HCT116 (cell line): ENCODE measurements around the gene PLSCR4. TPM values are rescaled to one million over a fixed set of nuclear protein-coding genes. Genes with fewer than 3 reads are reported as not detected.

Experiments used
- ATAC-seq: fragments of 200-7000 bp; cut with Tn5 transposase; 2 replicates; pipeline ENCODE4 v1.9.1; 2020; ENCODE audit warnings: mild to moderate bottlenecking, moderate library complexity
- BruUV-seq: library from RNA; stranded (reverse); fragments of 400-500 nt; replicated peaks from 2 replicates; lab custom pipeline; 2021; lab: Mats Ljungman, UMichigan
- CTCF ChIA-PET: fragments of 300-600 bp; sonication (Branson Sonifier 250); formaldehyde crosslinking; loops from one replicate; lab custom pipeline; 2021; ENCODE audit warnings: antibody characterized with exemption; lab: Charles Lee
- POLR2A ChIA-PET: fragments of 300-600, 350-600 bp; sonication (Branson Sonifier 250); formaldehyde crosslinking; loops from one replicate; lab custom pipeline; 2021; ENCODE audit warnings: antibody characterized with exemption; lab: Charles Lee
- RAD21 ChIA-PET, 2 experiments: fragments of 300-600 bp; sonication (Branson Sonifier 250); formaldehyde crosslinking; loops; one replicate each; lab custom pipeline; 2023; ENCODE audit warnings: low total read pairs in 2 of 2; ENCODE audit not compliant: uncharacterized antibody in 2 of 2, unreplicated experiment in 2 of 2, low non-redundant PET in 1 of 2; lab: Charles Lee
- DNase-seq: peaks from one replicate; pipeline ENCODE4 v3.0.0-alpha.2; 2010; ENCODE audit warnings: low read depth, low spot score
- H2AFZ ChIP-seq: fragments of 200-600 bp; shearing (Covaris generic), sonication (generic); 2 replicates; pipeline ENCODE4 v1.6.1; 2017; ENCODE audit warnings: low read depth, mixed run types, mixed read lengths, antibody characterized with exemption, low read length; ENCODE audit not compliant: poor library complexity, severe bottlenecking
- H3K27ac ChIP-seq: 2 replicates; pipeline ENCODE4 v1.5.1; 2012; ENCODE audit warnings: low read depth, low read length
- H3K27me3 ChIP-seq: fragments of 200-600 bp; sonication (generic); 2 replicates; pipeline ENCODE4 v1.6.1; 2016; ENCODE audit warnings: mixed run types, low read length, mixed read lengths; ENCODE audit not compliant: insufficient read depth
- H3K36me3 ChIP-seq, 2 experiments: fragments of 200-500 bp in 1 of 2; fragments of 200-600 bp in 1 of 2; sonication (Bioruptor generic) in 1 of 2; sonication (generic) in 1 of 2; 2 replicates each; pipeline versions ENCODE4 v1.5.1 to v1.6.1; 2014 to 2016; ENCODE audit warnings: low read length in 2 of 2, inconsistent platforms in 1 of 2, mixed read lengths in 1 of 2, mixed run types in 1 of 2; ENCODE audit not compliant: insufficient read depth in 2 of 2, control insufficient read depth in 1 of 2
- H3K4me1 ChIP-seq, 2 experiments: fragments of 200-600 bp in 1 of 2; sonication (generic) in 1 of 2; 2 replicates each; pipeline versions ENCODE4 v1.5.1 to v1.6.1; 2012 to 2017; ENCODE audit warnings: low read length in 2 of 2, inconsistent platforms in 1 of 2, mild to moderate bottlenecking in 1 of 2, mixed read lengths in 1 of 2, mixed run types in 1 of 2, moderate library complexity in 1 of 2; ENCODE audit not compliant: insufficient read depth in 2 of 2, control insufficient read depth in 1 of 2
- H3K4me2 ChIP-seq: fragments of 200-600 bp; sonication (generic); 2 replicates; pipeline ENCODE4 v1.6.1; 2017; ENCODE audit warnings: mixed run types, low read length, mixed read lengths
- H3K4me3 ChIP-seq, 2 experiments: fragments of 200-600 bp in 1 of 2; sonication (generic) in 1 of 2; replicated peaks in 1 of 2; 2 replicates each; pipeline ENCODE4 v1.5.1; 2011 to 2016; ENCODE audit warnings: low read length in 2 of 2, control low read depth in 1 of 2, low read depth in 1 of 2, mild to moderate bottlenecking in 1 of 2, mixed read lengths in 1 of 2, mixed run types in 1 of 2
- H3K79me2 ChIP-seq: fragments of 200-600 bp; sonication (generic); 2 replicates; pipeline ENCODE4 v1.6.1; 2017; ENCODE audit warnings: mild to moderate bottlenecking, mixed run types, low read length, moderate library complexity, mixed read lengths; ENCODE audit not compliant: insufficient read depth
- H3K9ac ChIP-seq: fragments of 200-600 bp; sonication (generic); 2 replicates; pipeline ENCODE4 v1.6.1; 2016; ENCODE audit warnings: low read length, mixed read lengths
- H3K9me2 ChIP-seq: fragments of 200-600 bp; sonication (generic), shearing (Covaris generic); 2 replicates; pipeline ENCODE4 v1.6.1; 2017; ENCODE audit warnings: mixed run types, mild to moderate bottlenecking, moderate library complexity; ENCODE audit not compliant: insufficient read depth
- H3K9me3 ChIP-seq, 2 experiments: fragments of 200-500 bp in 1 of 2; fragments of 200-600 bp in 1 of 2; sonication (Bioruptor generic) in 1 of 2; sonication (generic) in 1 of 2; 2 replicates each; pipeline ENCODE4 v1.6.1; 2014 to 2017; ENCODE audit warnings: low read length in 2 of 2, mixed read lengths in 2 of 2, inconsistent platforms in 1 of 2, low read depth in 1 of 2, mild to moderate bottlenecking in 1 of 2, mixed run types in 1 of 2, moderate library complexity in 1 of 2; ENCODE audit not compliant: control insufficient read depth in 1 of 2, insufficient read depth in 1 of 2
- H4K20me1 ChIP-seq: fragments of 200-600 bp; sonication (generic), shearing (Covaris generic); 2 replicates; pipeline ENCODE4 v1.6.1; 2017; ENCODE audit warnings: mixed run types, mild to moderate bottlenecking, moderate library complexity; ENCODE audit not compliant: insufficient read depth
- CBX3 ChIP-seq: IDR thresholded peaks from 2 replicates; pipeline ENCODE4 v1.6.1; 2012; ENCODE audit warnings: low read depth
- CEBPB ChIP-seq: IDR thresholded peaks from 2 replicates; pipeline ENCODE4 v1.6.1; 2012; ENCODE audit warnings: low read depth
- EGR1 ChIP-seq: IDR thresholded peaks from 2 replicates; pipeline ENCODE4 v1.6.1; 2012; ENCODE audit warnings: low read depth
- EZH2 ChIP-seq: fragments of 200-600 bp; sonication (generic); IDR thresholded peaks from 2 replicates; pipeline ENCODE4 v1.6.1; 2017; ENCODE audit warnings: antibody characterized with exemption, mixed run types
- JUND ChIP-seq: IDR thresholded peaks from 2 replicates; pipeline ENCODE4 v1.6.1; 2012
- POLR2AphosphoS5 ChIP-seq: IDR thresholded peaks from 2 replicates; pipeline ENCODE4 v1.6.1; 2011; ENCODE audit warnings: mild to moderate bottlenecking, low read depth, low read length, moderate library complexity
- SIN3A ChIP-seq: IDR thresholded peaks from 2 replicates; pipeline ENCODE4 v1.6.1; 2012; ENCODE audit warnings: low read depth
- SRF ChIP-seq: IDR thresholded peaks from 2 replicates; pipeline ENCODE4 v1.6.1; 2012; ENCODE audit warnings: low read depth
- TCF7L2 ChIP-seq: IDR thresholded peaks from 2 replicates; pipeline ENCODE4 v1.7.0; 2011; ENCODE audit warnings: borderline replicate concordance, inconsistent platforms; ENCODE audit not compliant: insufficient read depth, insufficient read length; ENCODE audit errors: extremely low read depth
- ZNF274 ChIP-seq: fragments of 200-500 bp; sonication (Bioruptor generic); IDR thresholded peaks from 2 replicates; pipeline ENCODE4 v1.6.1; 2014; ENCODE audit warnings: mild to moderate bottlenecking, low read depth, low read length, inconsistent platforms
- intact Hi-C: fragments of 100-400 bp; cut with micrococcal nuclease; formaldehyde crosslinking; loops from 2 replicates; pipeline ENCODE4 v1.10.0; 2022
- total RNA-seq: library from RNA; stranded (reverse); gene quantifications from one replicate; pipeline ENCODE4 v1.2.1, GENCODE V29; 2021; ENCODE audit not compliant: unreplicated experiment
- TF ChIP-seq, protein P1 (sequence below): IDR thresholded peaks from 2 replicates; pipeline ENCODE4 v1.6.1; 2012
- TF ChIP-seq, protein P2 (sequence below): IDR thresholded peaks from 2 replicates; pipeline ENCODE4 v1.6.1; 2011; ENCODE audit warnings: mild to moderate bottlenecking, low read length, moderate library complexity; ENCODE audit not compliant: insufficient replicate concordance; ENCODE audit errors: extremely low read depth
- TF ChIP-seq, protein P3 (sequence below), 3 experiments: fragments of 200-600 bp in 1 of 3; sonication (generic) in 1 of 3; IDR thresholded peaks in 2 of 3; conservative IDR thresholded peaks in 1 of 3; 2 replicates each; pipeline ENCODE4 v1.5.1; 2012 to 2017; ENCODE audit warnings: low read depth in 2 of 3, low read length in 2 of 3, antibody characterized with exemption in 1 of 3, borderline replicate concordance in 1 of 3, control low read depth in 1 of 3, mild to moderate bottlenecking in 1 of 3, mixed read lengths in 1 of 3, mixed run types in 1 of 3, moderate library complexity in 1 of 3; ENCODE audit not compliant: insufficient read depth in 1 of 3

Gene PLSCR4
- total RNA-seq, 1 experiment from 2014 or later = 4.1 TPM

DNA sequence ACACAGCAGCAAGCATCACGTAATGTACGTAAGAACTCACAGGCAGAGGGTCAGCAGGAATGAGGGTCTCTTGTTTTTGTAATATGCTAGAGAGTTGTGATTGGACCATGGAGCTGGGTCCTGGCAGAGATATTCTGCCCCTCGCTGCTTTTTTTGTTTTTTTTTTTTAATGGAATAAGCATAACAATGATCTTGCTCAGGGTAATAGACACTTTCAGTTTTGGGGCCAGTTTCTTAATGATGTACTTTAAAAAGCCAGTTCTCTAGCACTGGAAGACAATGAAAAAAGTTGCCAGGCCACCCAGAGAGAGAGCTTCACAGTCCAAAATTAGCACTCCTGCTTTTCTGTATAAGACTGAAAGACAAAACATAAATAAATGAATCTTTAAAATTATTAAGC, 29.0 kb upstream of the PLSCR4 start:
- Histone ChIP-seq H2AFZ (no peak overlapping the region), H3K9me3 (no peaks in the 10 kb centered on the region), H3K79me2 (no peaks in the 10 kb centered on the region), H3K9me2 (no peaks in the 10 kb centered on the region), H3K4me1 (no peaks in the 10 kb centered on the region), H3K27me3 (no peaks in the 10 kb centered on the region), H3K9ac (no peak overlapping the region), H3K27ac (no peak overlapping the region), H3K4me2 (no peak overlapping the region), H3K4me3 (no peak overlapping the region), H3K36me3 (no peaks in the 10 kb centered on the region), H4K20me1 (no peaks in the 10 kb centered on the region)
- BruUV-seq = no TSS peak
- DNase-seq (no peak), ATAC-seq (no peak)
- ChIA-PET RAD21 (no interaction called here), POLR2A (no interaction called here), CTCF (no interaction called here)
- intact Hi-C loops = no loop called here
- TF ChIP-seq CBX3 (no peak), CEBPB (no peak), SRF (no peak)
- TF ChIP-seq, protein P1, sequence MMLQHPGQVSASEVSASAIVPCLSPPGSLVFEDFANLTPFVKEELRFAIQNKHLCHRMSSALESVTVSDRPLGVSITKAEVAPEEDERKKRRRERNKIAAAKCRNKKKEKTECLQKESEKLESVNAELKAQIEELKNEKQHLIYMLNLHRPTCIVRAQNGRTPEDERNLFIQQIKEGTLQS = no peak

DNA sequence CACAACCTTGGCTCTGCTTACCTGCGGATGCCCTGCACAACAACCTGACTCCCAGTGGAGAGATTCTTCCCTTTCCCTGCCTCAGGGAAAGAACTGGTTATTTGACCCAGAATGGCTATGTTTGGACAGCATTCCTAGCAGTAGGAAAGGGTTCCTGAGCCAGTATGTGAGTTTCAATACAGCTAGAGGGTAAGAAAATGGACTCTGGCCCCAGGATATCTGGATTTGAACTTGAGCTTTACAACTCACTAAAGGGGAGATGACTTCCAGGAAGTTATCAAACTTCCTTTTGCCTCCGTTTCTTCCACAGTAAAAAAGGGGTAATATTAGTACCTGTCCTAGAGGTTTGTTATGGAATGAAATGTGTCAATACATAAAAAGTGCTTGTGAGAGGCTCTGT, 28.1 kb upstream of the PLSCR4 start:
- Histone ChIP-seq H3K36me3 (no peaks in the 10 kb centered on the region), H3K27ac (no peak overlapping the region), H3K4me3 (no peak overlapping the region), H3K9me2 (no peaks in the 10 kb centered on the region), H4K20me1 (no peaks in the 10 kb centered on the region), H3K4me2 (no peak overlapping the region), H3K4me1 (no peaks in the 10 kb centered on the region), H3K79me2 (no peaks in the 10 kb centered on the region), H3K9ac (no peak overlapping the region), H3K9me3 (no peaks in the 10 kb centered on the region), H2AFZ (no peak overlapping the region), H3K27me3 (no peaks in the 10 kb centered on the region)
- ChIA-PET POLR2A (no interaction called here), RAD21 (no interaction called here), CTCF (no interaction called here)
- intact Hi-C loops = no loop called here
- no peak for ATAC-seq
- no TSS peak for BruUV-seq
- DNase-seq = no peak
- TF ChIP-seq ZNF274 = no peak
- TF ChIP-seq, protein P2, sequence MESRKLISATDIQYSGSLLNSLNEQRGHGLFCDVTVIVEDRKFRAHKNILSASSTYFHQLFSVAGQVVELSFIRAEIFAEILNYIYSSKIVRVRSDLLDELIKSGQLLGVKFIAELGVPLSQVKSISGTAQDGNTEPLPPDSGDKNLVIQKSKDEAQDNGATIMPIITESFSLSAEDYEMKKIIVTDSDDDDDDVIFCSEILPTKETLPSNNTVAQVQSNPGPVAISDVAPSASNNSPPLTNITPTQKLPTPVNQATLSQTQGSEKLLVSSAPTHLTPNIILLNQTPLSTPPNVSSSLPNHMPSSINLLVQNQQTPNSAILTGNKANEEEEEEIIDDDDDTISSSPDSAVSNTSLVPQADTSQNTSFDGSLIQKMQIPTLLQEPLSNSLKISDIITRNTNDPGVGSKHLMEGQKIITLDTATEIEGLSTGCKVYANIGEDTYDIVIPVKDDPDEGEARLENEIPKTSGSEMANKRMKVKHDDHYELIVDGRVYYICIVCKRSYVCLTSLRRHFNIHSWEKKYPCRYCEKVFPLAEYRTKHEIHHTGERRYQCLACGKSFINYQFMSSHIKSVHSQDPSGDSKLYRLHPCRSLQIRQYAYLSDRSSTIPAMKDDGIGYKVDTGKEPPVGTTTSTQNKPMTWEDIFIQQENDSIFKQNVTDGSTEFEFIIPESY = no peak
- TF ChIP-seq JUND = no peak
- no peak for TF ChIP-seq CEBPB
- no peak for TF ChIP-seq EGR1
- no peak for TF ChIP-seq SIN3A
- TF ChIP-seq, protein P3, sequence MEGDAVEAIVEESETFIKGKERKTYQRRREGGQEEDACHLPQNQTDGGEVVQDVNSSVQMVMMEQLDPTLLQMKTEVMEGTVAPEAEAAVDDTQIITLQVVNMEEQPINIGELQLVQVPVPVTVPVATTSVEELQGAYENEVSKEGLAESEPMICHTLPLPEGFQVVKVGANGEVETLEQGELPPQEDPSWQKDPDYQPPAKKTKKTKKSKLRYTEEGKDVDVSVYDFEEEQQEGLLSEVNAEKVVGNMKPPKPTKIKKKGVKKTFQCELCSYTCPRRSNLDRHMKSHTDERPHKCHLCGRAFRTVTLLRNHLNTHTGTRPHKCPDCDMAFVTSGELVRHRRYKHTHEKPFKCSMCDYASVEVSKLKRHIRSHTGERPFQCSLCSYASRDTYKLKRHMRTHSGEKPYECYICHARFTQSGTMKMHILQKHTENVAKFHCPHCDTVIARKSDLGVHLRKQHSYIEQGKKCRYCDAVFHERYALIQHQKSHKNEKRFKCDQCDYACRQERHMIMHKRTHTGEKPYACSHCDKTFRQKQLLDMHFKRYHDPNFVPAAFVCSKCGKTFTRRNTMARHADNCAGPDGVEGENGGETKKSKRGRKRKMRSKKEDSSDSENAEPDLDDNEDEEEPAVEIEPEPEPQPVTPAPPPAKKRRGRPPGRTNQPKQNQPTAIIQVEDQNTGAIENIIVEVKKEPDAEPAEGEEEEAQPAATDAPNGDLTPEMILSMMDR (IDR thresholded peaks at IDR 0.05 in 2 of 3, conservative IDR thresholded peaks at IDR 0.05 in 1 of 3; ENCODE audit: borderline replicate concordance in 1 of 3, insufficient read depth in 1 of 3, low read depth in 2 of 3, low read length in 2 of 3) = no peak
- TF ChIP-seq TCF7L2 = no peak
- TF ChIP-seq EZH2 = no peak
- TF ChIP-seq POLR2AphosphoS5 = no peak
